Adipocyte (in vitro differentiated cells): ENCODE results near the gene TPGS2.
"Not testable (repeated sequence)": the region's sequence is repeated elsewhere in the genome, so short reads cannot be mapped to it uniquely, and the experiment has no call there.

Experiments used
- DNase-seq: peaks from one replicate; pipeline ENCODE4 v3.0.0-alpha.2; 2015; ENCODE audit warnings: low read depth
- H3K27me3 ChIP-seq: replicated peaks from 2 replicates; pipeline ENCODE4 v1.7.0; 2013; ENCODE audit warnings: mild to moderate bottlenecking, low read length, moderate library complexity; ENCODE audit not compliant: control insufficient read depth, insufficient read depth
- H3K36me3 ChIP-seq: 2 replicates; pipeline ENCODE4 v1.7.0; 2013; ENCODE audit warnings: low read length, mild to moderate bottlenecking, moderate library complexity; ENCODE audit not compliant: control insufficient read depth, insufficient read depth, severe bottlenecking
- H3K4me1 ChIP-seq: 2 replicates; pipeline ENCODE4 v1.7.0; 2013; ENCODE audit warnings: mild to moderate bottlenecking, low read length, moderate library complexity; ENCODE audit not compliant: control insufficient read depth, insufficient read depth
- H3K4me3 ChIP-seq: 2 replicates; pipeline ENCODE4 v1.7.0; 2013; ENCODE audit warnings: mild to moderate bottlenecking, low read length, moderate library complexity
- H3K9ac ChIP-seq: 2 replicates; pipeline ENCODE4 v1.7.0; 2013; ENCODE audit warnings: mild to moderate bottlenecking, low read length, moderate library complexity
- H3K9me3 ChIP-seq: 2 replicates; pipeline ENCODE4 v1.7.0; 2013; ENCODE audit warnings: mild to moderate bottlenecking, low read length, moderate library complexity; ENCODE audit not compliant: control insufficient read depth

TPGS2 gene, protein sequence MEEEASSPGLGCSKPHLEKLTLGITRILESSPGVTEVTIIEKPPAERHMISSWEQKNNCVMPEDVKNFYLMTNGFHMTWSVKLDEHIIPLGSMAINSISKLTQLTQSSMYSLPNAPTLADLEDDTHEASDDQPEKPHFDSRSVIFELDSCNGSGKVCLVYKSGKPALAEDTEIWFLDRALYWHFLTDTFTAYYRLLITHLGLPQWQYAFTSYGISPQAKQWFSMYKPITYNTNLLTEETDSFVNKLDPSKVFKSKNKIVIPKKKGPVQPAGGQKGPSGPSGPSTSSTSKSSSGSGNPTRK

DNA sequence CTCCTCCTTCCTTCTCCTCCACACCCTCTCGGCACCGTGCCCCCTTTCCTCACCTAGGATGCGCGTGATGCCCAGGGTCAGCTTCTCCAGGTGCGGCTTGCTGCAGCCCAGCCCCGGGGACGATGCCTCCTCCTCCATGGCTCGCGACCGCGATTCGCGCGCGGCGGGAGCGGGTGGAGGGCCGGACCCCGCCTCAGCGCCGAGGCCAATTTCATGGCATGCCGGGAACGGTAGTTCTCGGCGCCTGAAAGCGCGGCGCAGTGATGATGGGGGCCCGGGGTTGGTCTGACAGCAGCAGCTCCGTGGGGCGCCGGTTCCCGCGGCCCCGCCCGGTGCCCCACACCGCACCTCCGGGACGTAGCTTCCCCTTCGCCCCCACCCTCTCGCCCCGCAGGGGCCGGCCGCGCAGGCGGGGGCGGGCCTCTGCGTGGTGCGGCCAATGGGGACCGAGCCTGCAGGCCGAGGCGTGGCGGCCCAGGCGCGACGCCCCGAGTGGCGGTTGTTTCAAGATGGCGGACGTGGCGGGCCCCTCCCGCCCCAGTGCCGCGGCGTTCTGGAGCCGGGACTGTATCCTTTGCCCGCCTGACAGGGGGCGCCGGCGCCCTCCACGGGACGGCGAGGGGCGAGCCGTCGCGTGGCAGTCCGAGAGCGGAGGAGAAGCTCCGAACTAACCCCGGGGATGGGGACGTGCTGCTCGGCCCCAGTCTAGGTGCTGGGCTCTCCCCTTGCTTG, at the start of gene TPGS2, which contains the start of gene KIAA1328:
Gene TPGS2 (minus strand): TSS at position 373 of the 732 bp plus-strand sequence. CDS start 235 bp downstream, at position 138.
Gene KIAA1328 (plus strand): TSS at position 498 of the 732 bp plus-strand sequence. CDS start 12 bp downstream, at position 510.
- Histone ChIP-seq H3K4me1 (peaks cover 13% of the 10 kb centered on the region), H3K36me3 (no peaks in the 10 kb centered on the region), H3K4me3 (peak within 1 kb of the TSS; percentile 93), H3K9me3 (no peaks in the 10 kb centered on the region), H3K9ac (peak within 1 kb of the TSS; percentile 86), H3K27me3 (no peaks in the 10 kb centered on the region)
- DNase-seq = peak; percentile 94

DNA sequence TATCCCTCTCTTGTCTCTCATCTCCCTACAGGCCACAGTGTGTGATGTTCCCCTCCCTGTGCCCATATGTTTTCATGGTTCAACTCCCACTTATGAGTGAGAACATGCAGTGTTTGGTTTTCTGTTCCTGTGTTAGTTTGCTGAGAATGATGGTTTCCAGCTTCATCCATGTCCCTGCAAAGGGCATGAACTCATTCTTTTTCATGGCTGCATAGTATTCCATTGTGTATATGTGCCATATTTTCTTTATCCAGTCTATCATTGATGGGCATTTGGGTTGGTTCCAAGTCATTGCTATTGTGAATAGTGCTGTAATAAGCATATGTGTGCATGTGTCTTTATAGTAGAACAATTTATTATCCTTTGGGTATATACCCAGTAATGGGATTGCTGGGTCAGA, 45.0 kb upstream of the TPGS2 start:
- DNase-seq, H3K27me3 ChIP-seq, H3K9ac ChIP-seq, H3K36me3 ChIP-seq, H3K4me3 ChIP-seq, H3K9me3 ChIP-seq, H3K4me1 ChIP-seq: not testable (repeated sequence)

DNA sequence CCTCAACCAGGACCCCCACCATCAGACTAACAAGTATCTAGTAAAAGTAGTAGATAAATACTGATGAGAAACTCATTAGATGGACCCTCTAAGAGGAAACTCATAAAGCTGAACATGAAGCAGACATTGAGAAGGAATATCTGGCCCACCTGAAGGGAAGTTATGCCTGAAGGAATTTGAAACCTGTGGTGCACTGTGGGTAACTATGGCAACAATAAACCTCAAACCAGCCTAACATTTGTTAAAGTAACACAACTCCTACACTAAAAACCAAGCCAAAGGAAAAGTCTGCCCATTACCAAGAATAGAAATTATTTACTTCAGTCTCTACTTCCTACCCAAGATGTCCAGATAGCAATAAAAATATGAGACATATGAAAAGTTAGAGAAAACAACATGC, 43.5 kb upstream of the TPGS2 start:
- H3K9me3 ChIP-seq = no peaks in the 10 kb centered on the region
- no peaks in the 10 kb centered on the region for H3K27me3 ChIP-seq
- no peak overlapping the region for H3K9ac ChIP-seq
- no peak overlapping the region for H3K4me3 ChIP-seq
- H3K4me1 ChIP-seq = no peaks in the 10 kb centered on the region
- no peak for DNase-seq
- no peaks in the 10 kb centered on the region for H3K36me3 ChIP-seq

DNA sequence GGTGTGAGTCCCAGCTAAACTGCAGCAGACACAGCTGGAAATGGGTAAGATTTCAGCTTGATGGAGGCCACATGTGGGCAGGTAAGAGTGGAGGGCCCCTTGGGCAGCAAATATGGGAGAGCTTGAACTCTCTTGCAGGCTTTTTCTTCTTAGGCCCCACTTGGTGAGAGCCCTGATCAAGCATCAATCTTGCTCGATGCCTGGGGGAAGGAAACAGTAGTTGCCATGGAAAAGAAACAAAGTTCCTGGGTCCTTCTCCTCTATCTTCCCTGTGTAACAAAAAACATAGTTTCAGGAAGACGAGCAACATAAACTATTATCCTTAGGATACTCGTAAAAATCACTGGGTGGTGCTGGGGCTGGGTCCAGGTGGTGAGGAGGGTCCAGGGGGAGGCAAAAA, 43.0 kb upstream of the TPGS2 start:
- no peaks in the 10 kb centered on the region for H3K36me3 ChIP-seq
- DNase-seq = no peak
- no peak overlapping the region for H3K9ac ChIP-seq
- no peaks in the 10 kb centered on the region for H3K4me1 ChIP-seq
- no peaks in the 10 kb centered on the region for H3K27me3 ChIP-seq
- no peaks in the 10 kb centered on the region for H3K9me3 ChIP-seq
- no peak overlapping the region for H3K4me3 ChIP-seq

DNA sequence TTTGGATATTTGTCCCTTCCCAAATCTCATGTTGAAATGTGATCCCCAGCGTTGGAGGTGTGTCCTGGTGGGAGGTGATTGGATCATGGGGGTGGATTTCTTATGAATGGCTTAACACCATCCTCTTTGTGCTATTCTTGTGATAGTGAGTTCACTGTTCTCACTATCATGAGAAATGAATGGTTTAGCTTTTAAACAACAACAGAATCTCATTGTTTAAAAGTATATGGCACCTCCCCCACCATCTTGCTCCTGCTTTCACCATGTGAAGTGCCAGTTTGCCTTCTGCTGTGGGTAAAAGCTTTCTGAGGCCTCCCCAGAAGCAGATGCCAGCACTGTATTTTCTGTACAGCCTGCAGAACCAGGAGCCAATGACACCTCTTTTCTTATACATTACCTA, 38.3 kb upstream of the TPGS2 start:
- Histone ChIP-seq H3K4me1 (no peaks in the 10 kb centered on the region), H3K4me3 (no peak overlapping the region), H3K36me3 (no peaks in the 10 kb centered on the region), H3K9me3 (no peaks in the 10 kb centered on the region), H3K9ac (no peak overlapping the region), H3K27me3 (no peaks in the 10 kb centered on the region)
- DNase-seq = no peak

DNA sequence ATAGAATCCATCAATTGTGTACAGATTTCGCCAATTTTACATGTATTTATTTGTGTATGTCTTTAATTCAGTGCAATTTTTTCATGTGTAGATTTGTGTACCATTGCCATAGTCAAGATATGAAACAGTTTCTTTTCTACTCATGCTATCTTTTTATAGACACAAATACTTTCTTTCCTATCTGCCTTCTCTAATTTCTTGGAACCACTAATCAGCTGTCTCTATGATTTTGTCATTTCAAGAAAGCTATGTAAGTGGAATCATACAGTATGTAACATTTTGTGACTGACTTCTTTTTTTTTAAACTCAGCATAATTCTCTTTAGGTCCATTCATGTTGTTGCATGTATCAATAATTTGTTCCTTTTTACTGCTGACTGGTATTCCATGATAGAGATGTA, 33.4 kb upstream of the TPGS2 start:
- no peaks in the 10 kb centered on the region for H3K4me1 ChIP-seq
- no peak for DNase-seq

DNA sequence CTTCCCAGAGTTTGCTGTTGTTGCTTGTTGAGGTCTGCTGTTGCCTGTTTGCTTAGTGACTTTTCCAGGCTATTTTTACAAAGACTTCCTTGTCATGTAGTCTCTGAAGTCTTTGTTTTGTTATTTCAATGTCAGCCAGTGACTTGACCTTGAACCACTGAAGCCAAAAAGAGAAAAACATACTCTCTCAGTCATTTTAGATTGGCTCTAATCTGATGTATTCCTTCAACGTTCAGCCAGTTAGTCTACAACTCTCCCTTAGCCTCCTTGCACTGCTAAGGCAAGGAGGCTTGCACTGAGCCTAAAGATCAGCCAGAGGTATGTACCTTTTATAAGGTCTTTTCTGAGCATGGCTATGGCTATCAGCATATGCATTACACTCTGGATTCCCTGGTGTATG, 28.0 kb upstream of the TPGS2 start:
- DNase-seq = no peak
- Histone ChIP-seq H3K4me1 (no peaks in the 10 kb centered on the region), H3K36me3 (no peaks in the 10 kb centered on the region), H3K27me3 (no peaks in the 10 kb centered on the region), H3K4me3 (no peak overlapping the region), H3K9ac (no peak overlapping the region), H3K9me3 (no peaks in the 10 kb centered on the region)

More for the DNA sequence above, 33.4 kb upstream of the TPGS2 start:
- Histone ChIP-seq H3K9ac (no peak overlapping the region), H3K9me3 (no peaks in the 10 kb centered on the region), H3K4me3 (no peak overlapping the region), H3K27me3 (no peaks in the 10 kb centered on the region), H3K36me3 (no peaks in the 10 kb centered on the region)

DNA sequence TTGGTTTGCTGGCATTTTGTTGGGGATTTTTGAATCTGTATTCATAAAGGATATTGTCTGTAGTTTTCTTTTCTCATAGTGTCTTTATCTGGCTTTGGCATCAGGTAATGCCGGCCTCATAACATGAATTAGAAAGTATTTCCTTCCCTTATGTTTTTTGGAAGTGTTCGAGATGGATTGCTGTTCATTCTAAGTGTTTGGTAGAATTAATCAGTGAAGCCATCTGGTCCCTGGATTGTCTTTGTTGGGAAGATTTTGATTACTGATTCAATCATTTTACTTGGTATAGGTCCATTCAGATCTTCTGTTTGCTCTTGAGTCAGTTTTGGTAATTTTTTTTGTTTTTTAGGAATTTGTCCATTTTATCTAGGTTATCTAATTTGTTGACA, 22.4 kb upstream of the TPGS2 start:
- Histone ChIP-seq H3K9ac (no peak overlapping the region), H3K9me3 (no peaks in the 10 kb centered on the region), H3K4me1 (peaks cover 9% of the 10 kb centered on the region), H3K4me3 (no peak overlapping the region), H3K36me3 (no peaks in the 10 kb centered on the region), H3K27me3 (no peaks in the 10 kb centered on the region)
- DNase-seq = no peak

DNA sequence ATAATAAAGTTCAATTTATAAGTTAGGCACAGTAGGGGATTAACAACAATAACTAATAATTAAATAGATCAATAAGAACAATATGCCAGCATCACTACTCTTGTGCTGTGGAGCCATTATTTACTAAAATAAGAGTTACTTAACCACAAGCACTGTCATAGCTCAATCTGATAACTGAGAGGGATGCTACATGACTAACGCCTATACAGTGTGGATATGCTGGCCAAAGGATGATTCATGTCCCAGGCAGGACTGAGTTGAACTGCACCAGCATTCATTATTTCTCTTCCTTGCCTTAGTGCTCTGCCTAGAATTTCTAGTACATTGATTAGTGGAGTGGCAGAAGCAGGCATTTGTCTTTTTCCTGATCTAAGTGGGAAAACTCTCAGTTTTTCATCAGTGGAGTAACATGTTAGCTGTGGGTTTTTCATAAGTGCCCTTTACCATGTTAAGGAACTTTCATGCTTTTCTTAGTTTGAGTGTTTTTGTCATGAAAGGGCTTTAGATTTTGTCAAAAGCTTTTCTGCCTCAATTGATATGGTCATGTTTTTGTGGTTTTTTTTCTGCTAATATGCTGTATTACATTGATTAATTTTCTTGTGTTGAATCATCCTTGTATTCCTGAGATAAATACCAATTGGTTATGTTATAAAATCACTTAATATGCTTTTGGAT, 21.9 kb upstream of the TPGS2 start:
- Histone ChIP-seq H3K36me3 (no peaks in the 10 kb centered on the region), H3K9ac (no peak overlapping the region), H3K4me1 (peaks cover 9% of the 10 kb centered on the region), H3K4me3 (no peak overlapping the region), H3K27me3 (no peaks in the 10 kb centered on the region), H3K9me3 (no peaks in the 10 kb centered on the region)
- peak; percentile 80 for DNase-seq

DNA sequence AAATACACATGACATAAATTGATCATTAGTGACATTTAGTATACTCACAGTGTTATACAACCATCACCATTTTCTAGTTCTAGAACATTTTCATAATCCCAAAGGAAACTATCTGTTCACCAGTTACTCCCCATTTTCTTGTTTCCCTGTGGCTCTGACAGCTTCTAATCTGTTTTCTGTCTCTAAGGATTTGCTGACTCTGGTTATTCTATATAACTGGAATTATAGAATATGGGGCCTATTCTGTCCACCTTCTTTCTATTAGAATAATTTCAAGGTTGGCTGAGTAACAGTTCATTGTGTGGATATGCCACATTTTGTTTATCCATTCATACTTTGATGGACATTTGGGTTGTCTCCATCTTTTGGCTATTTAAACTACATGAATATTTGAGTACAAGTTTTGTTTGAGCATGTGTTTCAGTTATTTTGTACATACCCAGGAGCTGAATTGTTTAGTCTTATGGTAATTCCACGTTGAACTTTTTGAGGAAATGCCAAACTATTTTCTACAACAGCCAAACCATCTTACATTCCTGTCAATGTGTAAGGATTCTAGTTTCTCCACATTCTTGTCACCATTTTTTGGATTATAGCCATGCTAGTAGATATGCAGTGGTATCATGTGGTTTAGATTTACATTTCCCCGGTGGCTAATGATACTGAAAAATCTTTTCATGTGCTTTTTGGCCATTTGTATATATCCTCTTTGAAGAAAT, 20.6 kb upstream of the TPGS2 start:
- Histone ChIP-seq H3K4me1 (peaks cover 9% of the 10 kb centered on the region), H3K9me3 (no peaks in the 10 kb centered on the region), H3K36me3 (no peaks in the 10 kb centered on the region), H3K27me3 (no peaks in the 10 kb centered on the region), H3K4me3 (no peak overlapping the region), H3K9ac (no peak overlapping the region)
- DNase-seq = peak; percentile 44

DNA sequence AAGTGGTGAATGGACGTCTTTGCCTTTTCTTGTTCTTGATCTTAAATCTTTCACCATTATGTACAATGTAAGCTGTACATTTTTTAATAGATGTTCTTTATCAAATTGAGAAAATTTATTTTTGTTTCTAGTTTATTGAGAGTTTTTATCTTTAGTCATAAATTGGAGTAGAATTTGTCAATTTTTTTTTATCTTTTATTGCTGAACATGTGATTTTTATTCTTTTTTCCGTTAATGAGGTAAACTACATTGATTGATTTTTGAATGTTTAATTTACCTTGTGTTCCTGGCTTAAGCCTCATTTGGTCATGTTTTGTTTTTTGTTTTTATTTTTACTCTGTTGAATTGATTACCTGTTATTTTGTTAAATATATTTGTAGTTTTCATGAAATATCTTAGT, 19.8 kb upstream of the TPGS2 start:
- no peaks in the 10 kb centered on the region for H3K27me3 ChIP-seq
- H3K4me1 ChIP-seq = peaks cover 9% of the 10 kb centered on the region
- no peak overlapping the region for H3K9ac ChIP-seq
- H3K36me3 ChIP-seq = no peaks in the 10 kb centered on the region
- H3K4me3 ChIP-seq = no peak overlapping the region
- DNase-seq = no peak
- H3K9me3 ChIP-seq = no peaks in the 10 kb centered on the region
